HG02571 (cell line): ENCODE results near the gene MTF2.
"Not testable (repeated sequence)": the region's sequence is repeated elsewhere in the genome, so short reads cannot be mapped to it uniquely, and the experiment has no call there.

Experiments used
- ATAC-seq: cut with Tn5 transposase; IDR thresholded peaks from one replicate; pipeline ENCODE4 v1.9.1; 2021; ENCODE audit warnings: mild to moderate bottlenecking, moderate library complexity; ENCODE audit not compliant: unreplicated experiment

The MTF2 gene

DNA sequence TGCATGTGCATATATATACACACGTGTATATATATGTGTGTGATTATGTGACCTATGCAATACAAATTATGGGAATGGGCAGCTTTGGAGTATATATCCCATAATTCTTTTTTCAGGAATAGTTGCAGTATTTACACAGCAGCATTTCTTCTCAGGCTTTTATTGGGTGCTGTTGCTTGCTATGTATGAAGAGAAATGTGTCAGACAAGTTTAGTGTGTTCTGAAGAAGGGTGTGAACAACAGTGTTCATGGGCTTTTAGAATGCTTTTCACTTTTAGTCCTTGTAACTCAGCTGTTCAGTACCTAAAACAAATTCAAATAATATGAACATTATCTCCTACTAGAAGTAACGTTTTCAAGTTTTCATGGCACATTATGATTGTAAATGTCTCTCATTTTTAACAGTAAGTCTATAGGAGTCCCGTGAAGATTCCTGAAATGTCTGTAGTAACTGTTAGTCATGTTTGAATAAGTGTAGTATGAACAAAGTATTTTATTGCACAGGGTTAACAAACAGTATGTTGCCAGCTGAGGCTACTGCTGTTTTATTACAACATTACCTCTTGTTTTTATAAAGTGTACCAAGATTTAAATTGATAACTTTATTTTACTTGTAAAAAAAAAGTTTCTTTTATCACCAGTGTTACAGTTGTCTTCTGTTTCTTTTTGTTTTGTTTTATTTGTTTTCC is 58.7 kb downstream of the MTF2 start:
- ATAC-seq, result no peak

DNA sequence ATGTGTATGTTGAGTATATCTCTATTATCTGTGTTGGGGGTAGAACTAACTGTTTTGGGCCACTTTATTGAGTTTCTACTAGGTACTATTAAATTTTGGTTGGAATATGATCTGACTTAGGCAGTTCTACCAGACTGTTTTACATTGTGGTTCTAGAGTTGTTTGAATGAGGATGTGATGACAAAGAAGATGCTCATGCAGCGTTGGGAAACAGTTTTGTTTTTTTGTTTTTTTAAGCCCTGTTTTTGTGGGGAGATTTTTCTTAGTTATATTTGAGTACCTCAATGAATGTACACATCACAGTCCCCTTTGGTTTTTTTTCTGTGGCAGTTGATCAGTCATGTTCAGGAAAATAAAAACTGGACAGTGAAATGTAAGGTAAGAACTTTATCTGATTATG is 61.0 kb downstream of the MTF2 start:
- ATAC-seq, result no peak

GRCh38 chr1:93142161-93142560 is 63.1 kb downstream of the MTF2 start:
- ATAC-seq, result no peak

DNA sequence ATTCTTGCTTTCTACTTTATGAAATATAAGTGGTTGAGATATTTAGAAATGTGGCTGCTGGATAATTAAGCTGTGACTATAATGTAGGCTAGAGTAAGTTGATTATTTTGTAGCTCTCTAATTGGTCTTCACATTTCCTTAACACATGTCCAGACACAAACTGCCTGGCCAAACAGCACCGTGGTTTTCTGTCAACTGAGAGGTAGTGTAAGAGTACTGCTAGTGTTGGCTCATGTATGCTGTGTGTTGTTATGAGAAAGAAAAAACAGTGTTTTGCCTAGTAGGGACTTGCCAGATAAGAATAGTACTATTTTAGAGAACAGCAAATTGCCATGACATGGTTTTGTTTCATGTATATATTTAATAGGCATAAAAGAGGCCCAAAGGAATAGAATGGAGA is 64.1 kb downstream of the MTF2 start:
- no peak for ATAC-seq

DNA sequence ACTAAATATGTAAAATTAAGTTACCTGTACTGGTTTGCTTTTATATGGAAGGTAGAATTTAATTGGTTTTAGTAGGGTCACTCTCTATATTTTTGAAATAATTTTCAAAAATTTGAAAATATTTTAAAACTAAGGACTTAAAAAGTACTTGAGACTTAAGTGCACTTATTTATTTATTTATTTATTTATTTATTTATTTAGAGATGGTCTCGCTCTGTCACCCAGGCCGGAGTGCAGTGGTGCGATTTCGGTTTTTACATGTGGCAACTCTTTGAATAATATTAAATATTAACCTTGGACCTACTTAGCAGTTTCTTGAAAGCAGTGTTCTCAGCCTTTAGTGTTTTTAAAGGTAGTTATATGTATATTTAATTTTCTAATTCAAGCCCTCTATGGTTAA is 64.7 kb downstream of the MTF2 start:
- ATAC-seq, result no peak

DNA sequence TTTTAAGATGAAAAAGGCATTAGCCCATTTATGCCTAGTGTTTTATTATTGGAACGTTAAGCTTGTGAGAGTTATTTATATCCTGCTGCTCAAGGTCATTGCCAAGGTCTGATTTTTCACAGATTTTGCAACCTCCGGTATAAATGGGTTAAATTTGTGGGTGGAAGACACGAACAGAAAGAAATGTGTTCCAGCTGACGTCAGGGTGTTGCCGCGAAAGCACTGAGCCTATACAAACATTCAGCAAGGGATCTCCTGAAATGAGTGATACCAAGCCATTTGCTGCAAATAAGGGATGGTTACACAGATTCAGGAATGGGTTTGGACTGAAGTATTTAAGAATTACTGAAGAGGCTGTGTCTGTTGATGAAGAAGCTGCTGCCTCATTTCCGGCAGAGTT is 68.9 kb downstream of the MTF2 start:
- ATAC-seq, result no peak

GRCh38 chr1:93150729-93151128 is 71.6 kb downstream of the MTF2 start:
- ATAC-seq, result no peak

DNA sequence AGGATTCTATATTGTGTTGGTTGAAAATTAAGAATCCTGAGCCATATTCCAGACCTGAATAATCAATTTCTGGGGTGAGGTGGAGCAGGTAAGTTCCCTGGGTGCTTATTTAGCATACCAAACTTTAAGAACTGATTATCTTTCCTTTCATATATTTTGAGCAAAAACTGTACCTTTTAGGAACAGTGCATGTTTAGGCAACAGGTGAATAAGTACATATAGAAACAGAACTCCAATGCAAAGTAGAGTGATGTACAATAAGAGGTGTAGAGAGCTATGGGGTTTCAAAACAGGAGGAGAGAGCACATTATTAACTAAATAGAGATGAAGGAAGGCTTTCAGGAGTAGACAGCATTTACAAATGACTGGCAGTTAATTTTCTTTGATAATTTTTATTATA is 72.4 kb downstream of the MTF2 start:
- ATAC-seq, result no peak

- no peak for ATAC-seq
Observed at GRCh38 chr1:93152835-93153234, 73.8 kb downstream of the MTF2 start.

DNA sequence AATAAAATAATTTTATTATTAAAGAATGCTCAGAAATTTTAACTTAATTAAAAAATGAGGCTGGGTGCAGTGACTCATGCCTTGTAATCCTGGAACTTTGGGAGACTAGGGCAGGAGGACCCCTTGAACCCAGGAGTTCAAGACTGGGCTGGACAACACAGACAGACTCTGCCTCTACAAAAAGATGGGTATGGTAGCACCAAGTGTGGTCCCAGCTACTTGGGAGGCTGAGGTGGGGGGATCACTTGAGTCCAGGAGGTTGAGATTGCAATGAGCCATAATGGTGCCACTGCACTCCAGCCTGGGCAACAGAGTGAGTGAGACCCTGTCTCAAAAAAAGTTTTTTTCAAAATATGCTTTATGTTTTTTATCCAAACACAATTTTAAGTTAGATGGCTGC is 75.8 kb downstream of the MTF2 start:
- ATAC-seq, result no peak

- no peak for ATAC-seq
Observed at GRCh38 chr1:93155335-93155734, 76.3 kb downstream of the MTF2 start.

DNA sequence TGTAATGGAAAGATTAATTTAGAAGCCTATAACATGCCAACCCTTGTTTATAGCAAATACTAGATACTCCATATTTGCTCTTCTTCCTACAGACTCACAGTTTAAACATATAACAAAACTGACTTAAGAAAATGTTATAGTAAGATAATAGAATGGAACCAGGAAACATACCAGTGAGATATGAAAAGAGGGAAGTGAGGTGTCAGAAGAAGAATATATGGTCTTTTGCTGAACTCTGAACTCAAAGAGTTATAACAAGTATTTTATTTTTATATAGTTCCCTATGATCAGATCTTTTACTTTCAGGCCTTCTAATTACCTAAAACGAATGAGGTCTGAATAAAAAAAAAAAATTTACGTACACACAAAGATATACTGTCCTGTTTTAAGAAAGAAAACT is 80.3 kb downstream of the MTF2 start:
- no peak for ATAC-seq

- not testable (repeated sequence) for ATAC-seq
Observed at GRCh38 chr1:93163314-93163713, 84.2 kb downstream of the MTF2 start.

GRCh38 chr1:93164816-93165215 is 85.7 kb downstream of the MTF2 start:
- ATAC-seq, result no peak

- ATAC-seq, result not testable (repeated sequence)
Observed at GRCh38 chr1:93165895-93166294, 86.8 kb downstream of the MTF2 start.

DNA sequence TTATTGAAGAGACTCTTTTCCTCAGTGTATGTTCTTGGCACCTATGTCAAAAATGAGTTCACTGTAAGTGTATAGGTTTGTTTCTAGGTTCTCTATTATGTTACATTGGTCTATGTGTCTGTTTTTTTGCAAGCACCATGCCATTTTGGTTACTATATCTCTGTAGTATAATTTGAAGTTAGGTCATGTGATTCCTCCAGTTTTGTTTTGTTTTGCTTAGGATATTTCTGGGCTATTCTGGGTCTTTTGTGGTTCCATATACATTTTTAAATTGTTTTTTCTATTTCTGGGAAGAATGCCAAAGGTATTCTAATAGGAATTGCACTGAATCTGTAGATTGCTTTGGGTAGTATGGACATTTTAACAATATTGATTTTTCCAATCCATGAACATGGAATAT is 87.9 kb downstream of the MTF2 start:
- no peak for ATAC-seq

DNA sequence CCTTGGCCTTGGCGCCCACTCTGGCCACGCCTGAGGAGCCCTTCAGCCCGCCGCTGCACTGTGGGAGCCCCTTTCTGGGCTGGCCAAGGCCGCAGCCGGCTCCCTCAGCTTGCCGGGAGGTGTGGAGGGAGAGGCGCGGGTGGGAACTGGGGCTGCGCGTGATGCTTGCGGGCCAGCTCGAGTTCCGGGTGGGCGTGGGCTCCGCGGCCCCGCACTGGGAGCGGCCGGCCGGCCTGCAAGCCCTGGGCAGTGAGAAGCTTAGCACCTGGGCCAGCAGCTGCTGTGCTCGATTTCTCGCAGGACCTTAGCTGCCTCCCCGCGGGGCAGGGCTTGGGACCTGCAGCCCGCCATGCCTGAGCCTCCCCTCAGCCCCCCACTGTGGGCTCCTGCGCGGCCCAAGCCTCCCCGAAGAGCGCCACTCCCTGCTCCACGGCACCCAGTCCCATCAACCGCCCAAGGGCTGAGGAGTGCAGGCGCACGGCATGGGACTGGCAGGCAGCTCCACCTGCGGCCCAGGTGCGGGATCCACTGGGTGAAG is 91.1 kb downstream of the MTF2 start:
- ATAC-seq, result not testable (repeated sequence)

DNA sequence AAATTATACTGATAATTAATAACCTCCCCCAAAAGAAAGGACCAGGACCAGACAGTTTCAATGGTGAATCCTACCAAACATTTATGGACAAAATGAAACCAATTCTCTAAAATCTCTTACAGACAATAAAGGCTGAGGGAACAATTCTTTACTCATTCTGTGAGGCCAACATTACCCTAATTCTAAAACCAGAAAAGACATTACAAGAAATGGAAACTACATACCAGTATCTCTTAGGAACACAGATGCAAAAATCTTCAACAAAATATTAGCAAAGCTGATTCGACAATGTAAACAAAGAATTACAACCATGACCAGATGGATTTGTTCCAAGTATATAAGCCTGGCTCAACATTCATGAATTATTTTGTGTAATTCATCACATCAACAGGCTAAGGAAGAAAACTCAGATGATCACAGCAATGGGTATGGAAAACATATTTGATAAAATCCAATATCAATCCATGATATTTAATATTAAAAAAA is 92.5 kb downstream of the MTF2 start:
- no peak for ATAC-seq

DNA sequence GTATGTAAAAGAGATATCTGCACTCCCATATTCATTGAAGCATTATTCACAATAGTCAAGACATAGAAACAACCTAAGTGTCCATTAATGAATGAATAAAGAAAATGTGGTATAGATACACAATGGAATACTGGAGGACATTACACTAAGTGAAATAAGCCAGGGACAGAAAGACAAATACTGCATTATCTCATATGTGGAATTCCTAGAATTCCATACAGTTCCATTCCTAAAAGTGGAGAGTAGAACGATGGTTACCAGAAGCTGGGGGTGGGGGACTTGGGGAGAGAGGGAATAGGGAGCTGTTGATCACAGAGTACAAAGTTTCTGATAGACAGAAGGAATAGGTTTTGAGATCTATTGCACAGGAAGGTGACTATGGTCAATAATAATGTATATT is 93.7 kb downstream of the MTF2 start:
- ATAC-seq, result no peak

DNA sequence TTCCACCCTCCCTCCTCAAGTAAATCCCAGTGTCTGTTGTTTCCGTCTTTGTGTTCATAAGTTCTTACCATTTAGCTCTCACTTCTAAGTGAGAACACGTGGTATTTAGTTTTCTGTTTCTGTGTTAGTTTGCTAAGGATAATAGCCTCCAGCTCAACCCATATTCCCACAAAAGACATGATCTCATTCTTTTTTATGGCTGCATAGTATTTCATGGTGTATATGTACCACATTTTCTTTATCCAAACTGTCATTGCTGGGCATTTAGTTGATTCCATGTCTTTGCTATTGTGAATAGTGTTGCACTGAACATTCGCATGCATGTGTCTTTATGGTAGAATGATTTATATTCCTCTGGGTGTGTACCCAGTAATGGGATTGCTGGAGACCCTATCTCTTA is 95.6 kb downstream of the MTF2 start:
- not testable (repeated sequence) for ATAC-seq

- no peak for ATAC-seq
Observed at GRCh38 chr1:93177991-93178390, 98.9 kb downstream of the MTF2 start.

DNA sequence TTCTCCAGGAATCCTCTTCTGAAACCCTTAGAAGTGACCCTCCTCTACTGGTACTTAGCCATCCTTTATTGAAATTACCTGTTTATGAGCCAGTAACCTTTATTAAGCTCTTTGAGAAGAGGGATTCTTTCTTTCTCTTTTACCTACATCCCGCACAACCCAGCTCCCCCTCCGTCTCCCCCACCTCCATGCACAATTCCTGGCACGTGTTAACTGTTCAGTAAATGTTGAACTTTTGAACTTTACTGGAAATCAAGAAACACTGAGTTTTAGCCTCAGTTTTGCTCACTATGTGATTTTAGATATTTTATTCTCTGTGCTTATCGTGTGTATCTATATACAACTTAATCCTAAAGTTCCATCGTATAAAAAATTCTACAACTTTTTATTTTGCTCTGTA is 99.3 kb downstream of the MTF2 start:
- no peak for ATAC-seq
